GM13977 (cell line): ENCODE results near the gene TRIM24.

Experiments
- DNase-seq: peaks from one replicate; pipeline ENCODE4 v3.0.0; 2012; ENCODE audit warnings: low spot score
- CTCF ChIP-seq: IDR thresholded peaks from 2 replicates; pipeline ENCODE4 v1.5.1; 2012; ENCODE audit warnings: mild to moderate bottlenecking, control low read depth; ENCODE audit not compliant: insufficient read depth; ENCODE audit errors: extremely low read depth, missing control alignments
- in situ Hi-C: fragments of 300-500 bp; cut with MboI; formaldehyde crosslinking; loops from one replicate; pipeline ENCODE4 v1.12.0; 2022; ENCODE audit warnings: low sequenced_read_pairs, low pct_unique_long_range_greater_than_20kb, mixed read lengths, inconsistent platforms; ENCODE audit not compliant: unreplicated experiment

Gene TRIM24

GRCh38 chr7:138442822-138443221, 17.2 kb upstream of the TRIM24 start:
- TF ChIP-seq CTCF: no peak
- in situ Hi-C loops: no loop called here
- no peak for DNase-seq

GRCh38 chr7:138449580-138449979, 10.5 kb upstream of the TRIM24 start:
- in situ Hi-C loops: no loop called here

GRCh38 chr7:138455609-138456008, 4.5 kb upstream of the TRIM24 start:
- no peak for DNase-seq
- in situ Hi-C loops: loop anchor here (25.0 kb wide), 1 partner anchor 282 kb away; no protein-coding TSS in a partner anchor
- no peak for TF ChIP-seq CTCF

More at GRCh38 chr7:138449580-138449979, 10.5 kb upstream of the TRIM24 start:
- peak; percentile 61 for TF ChIP-seq CTCF
- DNase-seq: no peak

GRCh38 chr7:138456220-138456619, 3.8 kb upstream of the TRIM24 start:
- DNase-seq: no peak
- in situ Hi-C loops: loop anchor here (25.0 kb wide), 1 partner anchor 281 kb away; no protein-coding TSS in a partner anchor
- TF ChIP-seq CTCF: no peak

- DNase-seq: no peak
- TF ChIP-seq CTCF: no peak
- in situ Hi-C loops: loop anchor here (25.0 kb wide), 1 partner anchor 279 kb away; no protein-coding TSS in a partner anchor
Observed at GRCh38 chr7:138458576-138459412, 1.3 kb upstream of the TRIM24 start.

- peak; percentile 97 for DNase-seq
Observed at GRCh38 chr7:138459413-138460175, 465 bp upstream of the TRIM24 start.

More at GRCh38 chr7:138459413-138460175, 465 bp upstream of the TRIM24 start:
- in situ Hi-C loops: loop anchor here (25.0 kb wide), 1 partner anchor 278 kb away; no protein-coding TSS in a partner anchor
- no peak for TF ChIP-seq CTCF
